CD4-positive, CD25-positive, alpha-beta regulatory T cell (primary cell): ENCODE measurements around the gene GFY. TPM values are rescaled to one million over a fixed set of nuclear protein-coding genes. Genes with fewer than 3 reads are reported as not detected.
A peak's percentile ranks its signal among the peaks of the same experiment; 100 is the strongest.
"Not testable (repeated sequence)": the region's sequence is repeated elsewhere in the genome, so short reads cannot be mapped to it uniquely, and the experiment has no call there.

Experiments used
- ATAC-seq, 2 donors: fragments of 150-1000 bp; cut with Tn5 transposase; one replicate each; pipeline ENCODE4 v1.10.0; 2021; ENCODE audit warnings: low read depth in 2 of 2, moderate number of reproducible peaks in 2 of 2, moderate library complexity in 1 of 2
- DNase-seq, 3 donors: peaks; one replicate each; pipeline versions ENCODE4 v3.0.0 to v3.0.0-alpha.2; 2012 to 2022; ENCODE audit warnings: mixed read lengths in 1 of 3
- H3K27ac ChIP-seq: one replicate; pipeline ENCODE4 v1.7.0; 2013; ENCODE audit warnings: mild to moderate bottlenecking, low read length; ENCODE audit not compliant: insufficient read depth, poor library complexity, severe bottlenecking
- H3K27me3 ChIP-seq: one replicate; pipeline ENCODE4 v1.7.0; 2013; ENCODE audit warnings: low read length; ENCODE audit not compliant: control insufficient read depth, insufficient read depth
- H3K36me3 ChIP-seq: one replicate; pipeline ENCODE4 v1.7.0; 2013; ENCODE audit warnings: mild to moderate bottlenecking, low read length, moderate library complexity; ENCODE audit not compliant: control insufficient read depth, insufficient read depth
- H3K4me1 ChIP-seq: 2 replicates; pipeline ENCODE4 v1.7.0; 2013; ENCODE audit warnings: mild to moderate bottlenecking, low read length; ENCODE audit not compliant: insufficient read depth, control insufficient read depth, poor library complexity, severe bottlenecking
- H3K4me3 ChIP-seq: one replicate; pipeline ENCODE4 v1.7.0; 2013; ENCODE audit warnings: low read depth, mild to moderate bottlenecking, low read length, moderate library complexity
- H3K9me3 ChIP-seq, 2 experiments: 1 replicate in 1 of 2; 2 replicates in 1 of 2; pipeline ENCODE4 v1.7.0; 2013; ENCODE audit warnings: low read length in 2 of 2, mild to moderate bottlenecking in 1 of 2, moderate library complexity in 1 of 2; ENCODE audit not compliant: control insufficient read depth in 2 of 2
- H3K27ac Mint-ChIP-seq, 3 donors: one replicate each; pipeline ENCODE4 v1.8.0; 2020 to 2022; ENCODE audit warnings: mild to moderate bottlenecking in 3 of 3, mixed read lengths in 3 of 3, moderate library complexity in 2 of 3
- H3K27me3 Mint-ChIP-seq: one replicate; pipeline ENCODE4 v1.8.0; 2022; ENCODE audit warnings: mild to moderate bottlenecking, mixed read lengths
- H3K36me3 Mint-ChIP-seq: one replicate; pipeline ENCODE4 v1.8.0; 2020; ENCODE audit warnings: mixed read lengths
- H3K4me1 Mint-ChIP-seq, 4 donors: one replicate each; pipeline ENCODE4 v1.8.0; 2020 to 2022; ENCODE audit warnings: mixed read lengths in 4 of 4, mild to moderate bottlenecking in 1 of 4
- H3K4me3 Mint-ChIP-seq, 4 donors: one replicate each; pipeline ENCODE4 v1.8.0; 2020 to 2022; ENCODE audit warnings: mild to moderate bottlenecking in 4 of 4, mixed read lengths in 4 of 4, moderate library complexity in 3 of 4
- H3K9me3 Mint-ChIP-seq, 7 donors: one replicate each; pipeline ENCODE4 v1.8.0; 2020 to 2022; ENCODE audit warnings: mixed read lengths in 7 of 7, mild to moderate bottlenecking in 3 of 7, moderate library complexity in 2 of 7
- polyA plus RNA-seq, 4 donors: library from polyadenylated mRNA; unstranded; fragments of 300-500 nt; fragmentation: Illumina TruSeq; gene quantifications; one replicate each; pipeline ENCODE4 v1.2.3, GENCODE V29; 2021
- total RNA-seq: library from RNA; stranded (reverse); gene quantifications from one replicate; pipeline ENCODE4 v1.2.3, GENCODE V29; 2022

The GFY gene
- total and polyA plus RNA-seq, 5 donors from 2014 or later: not detected

GRCh38 chr19:49470615-49470978 lies 45.4 kb downstream of the GFY start:
- Histone ChIP-seq H3K36me3 (peaks cover 3% of the 10 kb centered on the region), H3K4me1 (peaks cover 69% of the 10 kb centered on the region), H3K27me3 (no peaks in the 10 kb centered on the region), H3K4me3 (no peak overlapping the region), H3K9me3 (no peaks in the 10 kb centered on the region), H3K27ac (peak overlapping the region; percentile 96)
- peaks cover 0 to 58% (median 32%) of the 10 kb centered on the region in 4 donors for H3K4me1 Mint-ChIP-seq
- peaks cover 0 to 1% (median 0%) of the 10 kb centered on the region in 7 donors for H3K9me3 Mint-ChIP-seq
- peaks cover 4% of the 10 kb centered on the region for H3K36me3 Mint-ChIP-seq
- ATAC-seq (no peak), DNase-seq (no peak)
- H3K27me3 Mint-ChIP-seq: peaks cover 9% of the 10 kb centered on the region
- H3K27ac Mint-ChIP-seq: peak overlapping the region; percentile 95 to 100 (median 99)
- peak overlapping the region; percentile 56 to 85 (median 73) for H3K4me3 Mint-ChIP-seq

- no peak for DNase-seq
- H3K27ac Mint-ChIP-seq: peak overlapping the region; percentile 96 to 98 (median 97)
- Histone ChIP-seq H3K36me3 (peaks cover 11% of the 10 kb centered on the region), H3K9me3 (no peaks in the 10 kb centered on the region), H3K27me3 (no peaks in the 10 kb centered on the region), H3K4me3 (peak overlapping the region; percentile 13), H3K4me1 (peaks cover 88% of the 10 kb centered on the region), H3K27ac (peak overlapping the region; percentile 95)
- peaks cover 13% of the 10 kb centered on the region for H3K36me3 Mint-ChIP-seq
- peaks cover 0 to 1% (median 0%) of the 10 kb centered on the region in 7 donors for H3K9me3 Mint-ChIP-seq
- peaks cover 9% of the 10 kb centered on the region for H3K27me3 Mint-ChIP-seq
- ATAC-seq: no peak
- peak overlapping the region in 3 of 4 donors; percentile 93 to 97 (median 94) for H3K4me3 Mint-ChIP-seq
- H3K4me1 Mint-ChIP-seq: peaks cover 3 to 70% (median 35%) of the 10 kb centered on the region in 4 donors
These were observed 47.7 kb downstream of the GFY start for GRCh38 chr19:49472936-49473335.

GRCh38 chr19:49473501-49473867 lies 48.3 kb downstream of the GFY start:
- Histone ChIP-seq H3K27ac (peak overlapping the region; percentile 95), H3K4me3 (peak overlapping the region; percentile 71), H3K36me3 (peaks cover 11% of the 10 kb centered on the region), H3K4me1 (peaks cover 83% of the 10 kb centered on the region)
- DNase-seq, H3K9me3 ChIP-seq, H3K27me3 Mint-ChIP-seq, ATAC-seq, H3K27me3 ChIP-seq, H3K9me3 Mint-ChIP-seq: not testable (repeated sequence)
- H3K27ac Mint-ChIP-seq: peak overlapping the region; percentile 96 to 98 (median 97)
- H3K36me3 Mint-ChIP-seq: peaks cover 13% of the 10 kb centered on the region
- peak overlapping the region; percentile 93 to 98 (median 96) for H3K4me3 Mint-ChIP-seq
- H3K4me1 Mint-ChIP-seq: peaks cover 3 to 66% (median 35%) of the 10 kb centered on the region in 4 donors

GRCh38 chr19:49473868-49474541 lies 48.8 kb downstream of the GFY start, which contains the start of gene FLT3LG:
Gene FLT3LG (plus strand): TSS chr19:49474215. CDS start chr19:49474640, 425 bp downstream.
- H3K4me3 Mint-ChIP-seq: peak within 1 kb of the TSS; percentile 93 to 98 (median 96)
- peak within 1 kb of the TSS; percentile 96 to 99 (median 98) for H3K27ac Mint-ChIP-seq
- H3K4me1 Mint-ChIP-seq: peaks cover 3 to 63% (median 30%) of the 10 kb centered on the region in 4 donors
- Histone ChIP-seq H3K4me3 (peak within 1 kb of the TSS; percentile 95), H3K9me3 (no peaks in the 10 kb centered on the region), H3K27ac (peak within 1 kb of the TSS; percentile 95), H3K27me3 (no peaks in the 10 kb centered on the region), H3K36me3 (peaks cover 16% of the 10 kb centered on the region), H3K4me1 (peaks cover 81% of the 10 kb centered on the region)
- peaks cover 9% of the 10 kb centered on the region for H3K36me3 Mint-ChIP-seq
- ATAC-seq: peak; percentile 77
- DNase-seq: peak; percentile 82 to 100 (median 95)
- H3K27me3 Mint-ChIP-seq: peaks cover 7% of the 10 kb centered on the region
- H3K9me3 Mint-ChIP-seq: peaks cover 0 to 1% (median 0%) of the 10 kb centered on the region in 7 donors

- Mint-ChIP-seq H3K9me3 (peaks cover 0 to 1% (median 0%) of the 10 kb centered on the region in 7 donors), H3K4me1 (peaks cover 3 to 60% (median 27%) of the 10 kb centered on the region in 4 donors), H3K36me3 (peaks cover 9% of the 10 kb centered on the region), H3K27ac (peak overlapping the region; percentile 96 to 99 (median 98)), H3K27me3 (peaks cover 4% of the 10 kb centered on the region), H3K4me3 (peak overlapping the region; percentile 93 to 98 (median 96))
- Histone ChIP-seq H3K27ac (peak overlapping the region; percentile 95), H3K4me3 (peak overlapping the region; percentile 95), H3K9me3 (no peaks in the 10 kb centered on the region), H3K27me3 (no peaks in the 10 kb centered on the region), H3K36me3 (peaks cover 16% of the 10 kb centered on the region), H3K4me1 (peaks cover 76% of the 10 kb centered on the region)
- DNase-seq (no peak), ATAC-seq (no peak)
These were observed 49.3 kb downstream of the GFY start for GRCh38 chr19:49474542-49474924.

- H3K4me1 ChIP-seq: peaks cover 72% of the 10 kb centered on the region
- H3K27ac Mint-ChIP-seq: peak overlapping the region; percentile 96 to 99 (median 98)
- H3K36me3 Mint-ChIP-seq: peaks cover 9% of the 10 kb centered on the region
- peak overlapping the region; percentile 95 for H3K27ac ChIP-seq
- H3K9me3 Mint-ChIP-seq: peaks cover 0 to under 1% (median 0%) of the 10 kb centered on the region in 7 donors
- no peak for ATAC-seq
- no peaks in the 10 kb centered on the region for H3K9me3 ChIP-seq
- H3K4me3 ChIP-seq: peak overlapping the region; percentile 95
- H3K4me1 Mint-ChIP-seq: peaks cover 3 to 58% (median 21%) of the 10 kb centered on the region in 4 donors
- DNase-seq: peak in 1 of 3 donors; percentile 40
- peaks cover 24% of the 10 kb centered on the region for H3K36me3 ChIP-seq
- H3K27me3 Mint-ChIP-seq: peaks cover 1% of the 10 kb centered on the region
- H3K4me3 Mint-ChIP-seq: peak overlapping the region; percentile 93 to 98 (median 96)
- no peaks in the 10 kb centered on the region for H3K27me3 ChIP-seq
These were observed 50.2 kb downstream of the GFY start for GRCh38 chr19:49475191-49475917.

- Mint-ChIP-seq H3K36me3 (peaks cover 13% of the 10 kb centered on the region), H3K9me3 (no peaks in the 10 kb centered on the region), H3K4me1 (peaks cover 3 to 54% (median 15%) of the 10 kb centered on the region in 4 donors), H3K4me3 (peak overlapping the region; percentile 93 to 98 (median 96)), H3K27me3 (no peaks in the 10 kb centered on the region), H3K27ac (peak overlapping the region; percentile 96 to 99 (median 98))
- no peaks in the 10 kb centered on the region for H3K9me3 ChIP-seq
- ATAC-seq (peak; percentile 18 to 32), DNase-seq (peak; percentile 51 to 81 (median 63))
- H3K4me1 ChIP-seq: peaks cover 69% of the 10 kb centered on the region
- no peaks in the 10 kb centered on the region for H3K27me3 ChIP-seq
- peak overlapping the region; percentile 95 for H3K4me3 ChIP-seq
- peaks cover 29% of the 10 kb centered on the region for H3K36me3 ChIP-seq
- H3K27ac ChIP-seq: peak overlapping the region; percentile 95
These were observed 51.0 kb downstream of the GFY start for GRCh38 chr19:49475995-49476880.
